GM18861 (cell line): ENCODE data around the gene NAB1.
A peak's percentile ranks its signal among the peaks of the same experiment; 100 is the strongest.

ENCODE experiments used
- ATAC-seq: cut with Tn5 transposase; IDR thresholded peaks from one replicate; pipeline ENCODE4 v1.9.1; 2021; ENCODE audit not compliant: unreplicated experiment

NAB1 gene

GRCh38 chr2:190711069-190711468 is 62.2 kb downstream of the NAB1 start:
- ATAC-seq: no peak

DNA sequence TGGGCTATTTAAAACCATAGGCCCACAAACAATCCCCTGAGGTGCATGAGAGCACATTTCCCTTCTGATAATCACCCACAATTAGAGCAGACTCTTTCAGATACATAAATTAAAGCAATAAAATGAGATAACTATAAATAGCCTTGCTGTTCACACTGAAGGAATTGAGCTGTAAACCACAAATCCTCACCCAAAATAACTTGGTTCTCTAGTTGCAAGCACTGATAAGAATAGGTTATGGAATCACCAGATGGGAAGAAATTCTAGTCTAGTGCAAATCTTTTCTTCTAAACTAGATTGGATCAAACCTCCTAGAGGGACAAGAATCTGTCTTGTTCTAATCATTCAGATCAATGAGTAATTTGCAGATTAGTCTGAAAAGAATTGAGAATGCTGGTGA is 64.6 kb downstream of the NAB1 start:
- no peak for ATAC-seq

DNA sequence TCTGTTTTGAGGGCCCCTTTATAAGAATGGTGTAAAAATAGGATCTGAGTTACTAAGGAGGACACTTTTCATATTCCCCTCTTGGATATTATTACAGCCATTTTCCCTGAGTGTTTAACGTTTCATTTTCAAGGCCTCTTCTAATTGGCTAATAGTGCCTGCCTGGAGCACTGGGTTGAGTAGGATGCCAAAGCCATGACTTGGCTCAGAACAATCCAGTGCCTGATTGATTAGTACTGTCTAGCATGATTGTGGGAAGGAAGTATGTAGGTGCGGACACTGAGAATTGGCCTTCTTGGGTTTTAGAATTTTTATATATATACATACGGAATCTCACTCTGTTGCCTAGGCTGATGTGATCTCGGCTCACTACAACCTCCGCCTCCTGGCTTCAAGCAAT is 66.1 kb downstream of the NAB1 start:
- no peak for ATAC-seq

DNA sequence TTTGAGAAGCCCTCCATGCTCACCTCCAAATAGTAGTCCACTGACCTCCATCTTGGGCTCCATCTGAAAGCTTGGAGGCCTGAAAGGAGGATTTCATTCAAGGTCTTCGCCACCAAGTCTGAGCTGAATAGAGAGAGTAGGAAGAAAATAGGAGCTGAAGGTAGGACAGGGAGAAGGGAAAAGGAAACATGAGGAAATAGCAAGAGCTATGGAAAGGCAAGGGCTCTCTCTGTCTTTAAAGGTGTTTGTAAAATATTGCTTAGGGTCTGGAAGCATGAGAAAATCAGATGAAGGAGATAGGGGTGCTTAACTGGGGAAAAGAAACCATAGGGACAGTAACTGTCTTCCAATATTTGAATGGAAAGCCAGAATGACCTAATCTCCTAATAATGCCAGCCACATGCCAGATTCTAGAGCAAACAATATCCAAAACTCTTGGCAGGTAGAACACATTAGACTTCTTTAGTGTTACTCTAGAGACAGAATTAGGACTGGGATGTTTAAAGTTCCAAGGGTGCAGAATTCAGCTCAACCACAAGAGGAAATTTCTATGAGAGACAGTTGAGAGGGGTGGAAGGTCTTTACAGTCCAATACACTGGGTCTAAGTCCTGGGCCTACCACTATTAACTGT is 67.4 kb downstream of the NAB1 start:
- ATAC-seq: no peak

DNA sequence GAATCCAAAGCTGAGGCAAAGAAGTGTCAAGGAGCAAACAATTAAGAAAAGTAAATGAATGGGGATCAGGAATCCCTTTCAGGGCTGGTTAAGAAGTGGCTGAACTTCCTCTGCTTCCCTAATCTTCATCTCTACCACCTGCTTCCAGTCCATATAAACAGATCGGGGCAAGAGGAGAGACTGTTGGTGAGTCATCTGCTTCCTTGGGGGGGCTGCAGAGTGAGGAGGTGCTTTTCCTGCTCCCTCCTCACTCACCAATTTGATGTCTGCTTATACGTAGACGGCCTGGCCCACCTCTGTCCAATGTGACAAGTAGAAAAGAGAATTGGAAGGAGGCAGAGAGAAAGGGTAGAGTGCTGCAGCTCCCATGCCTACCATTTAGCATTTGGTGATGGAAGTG is 68.4 kb downstream of the NAB1 start:
- ATAC-seq: no peak

- ATAC-seq: no peak
Observed at GRCh38 chr2:190717764-190718651, 69.1 kb downstream of the NAB1 start.

DNA sequence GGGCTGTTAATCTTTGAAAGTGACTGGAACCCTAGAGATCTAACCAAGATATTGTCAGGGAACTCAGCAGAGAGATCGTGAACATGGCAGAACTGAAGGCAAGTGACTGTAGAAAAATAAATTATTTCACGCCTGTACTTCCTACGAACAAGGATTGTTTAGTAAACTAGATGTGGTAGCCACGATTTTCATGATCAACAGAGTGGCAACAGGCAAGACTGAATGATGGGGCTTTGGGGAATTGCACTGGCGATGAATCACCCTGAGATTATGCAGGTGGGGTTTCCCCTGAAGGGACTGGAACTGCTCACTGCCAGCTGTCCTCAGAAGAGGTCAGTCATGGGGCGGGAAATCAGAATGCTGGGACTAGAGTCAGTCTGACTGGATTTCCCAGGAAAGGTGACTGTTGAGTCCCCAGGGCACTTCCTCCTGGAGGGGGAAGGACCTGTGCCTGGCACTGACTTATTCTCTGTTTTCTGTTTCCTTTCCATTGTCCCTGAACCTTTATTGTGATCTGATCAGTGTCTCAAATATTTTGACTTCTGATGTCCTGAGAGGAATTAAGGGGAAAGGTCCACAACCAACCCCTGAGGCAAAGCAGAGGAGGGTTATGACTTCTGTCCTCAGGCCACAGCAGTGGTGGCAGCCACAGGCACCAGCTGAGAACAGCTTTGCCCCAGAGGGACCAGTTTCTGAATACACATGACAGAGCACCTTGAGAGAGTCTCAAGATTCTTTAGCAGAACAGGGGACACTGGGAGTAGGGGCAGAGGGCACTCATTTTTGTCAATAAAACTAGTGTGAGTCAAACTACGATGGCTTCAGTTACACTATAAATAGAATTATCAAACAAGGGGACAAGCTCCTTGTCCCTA is 70.0 kb downstream of the NAB1 start:
- ATAC-seq: peak; percentile 54

DNA sequence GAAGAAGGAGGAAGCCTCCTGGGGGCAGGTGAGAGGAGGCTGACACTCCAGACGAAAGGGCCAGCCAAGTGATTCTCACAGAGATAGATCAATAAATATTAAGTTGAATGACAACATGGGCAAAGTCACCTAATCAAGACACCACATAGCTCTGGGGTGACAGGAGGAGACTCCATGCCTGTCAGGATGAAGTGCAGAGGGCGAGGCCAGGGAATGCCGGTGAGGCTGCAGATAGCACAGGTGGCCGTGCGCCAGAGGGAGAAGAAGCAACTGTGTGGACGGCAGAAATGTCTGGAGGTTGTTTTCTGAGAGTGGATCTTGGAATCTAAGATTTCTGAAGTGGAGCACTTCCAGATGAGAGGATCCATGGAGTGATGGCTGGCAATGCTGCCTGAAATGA is 71.4 kb downstream of the NAB1 start:
- no peak for ATAC-seq

DNA sequence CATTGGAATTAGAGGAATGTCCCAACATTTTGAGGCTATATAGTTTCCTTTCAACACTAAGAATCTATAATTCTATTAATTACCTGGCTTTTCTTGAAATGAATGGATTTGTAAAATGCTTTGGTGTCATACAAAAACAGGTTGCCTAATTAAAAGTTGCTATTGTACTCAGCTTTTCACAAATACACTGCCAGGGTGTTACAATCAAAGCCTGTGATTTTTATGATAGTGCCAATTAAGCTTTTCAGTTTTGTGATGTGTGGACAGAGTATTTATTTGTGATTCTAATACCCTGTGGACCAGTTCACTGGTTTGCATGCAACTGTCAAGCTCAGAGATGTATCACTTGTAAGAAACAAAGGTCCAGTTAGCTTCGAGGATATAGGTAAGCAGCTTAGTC is 71.8 kb downstream of the NAB1 start:
- no peak for ATAC-seq

- peak; percentile 64 for ATAC-seq
Observed at GRCh38 chr2:190722061-190722759, 73.3 kb downstream of the NAB1 start.

GRCh38 chr2:190722835-190723234 is 74.0 kb downstream of the NAB1 start:
- no peak for ATAC-seq

DNA sequence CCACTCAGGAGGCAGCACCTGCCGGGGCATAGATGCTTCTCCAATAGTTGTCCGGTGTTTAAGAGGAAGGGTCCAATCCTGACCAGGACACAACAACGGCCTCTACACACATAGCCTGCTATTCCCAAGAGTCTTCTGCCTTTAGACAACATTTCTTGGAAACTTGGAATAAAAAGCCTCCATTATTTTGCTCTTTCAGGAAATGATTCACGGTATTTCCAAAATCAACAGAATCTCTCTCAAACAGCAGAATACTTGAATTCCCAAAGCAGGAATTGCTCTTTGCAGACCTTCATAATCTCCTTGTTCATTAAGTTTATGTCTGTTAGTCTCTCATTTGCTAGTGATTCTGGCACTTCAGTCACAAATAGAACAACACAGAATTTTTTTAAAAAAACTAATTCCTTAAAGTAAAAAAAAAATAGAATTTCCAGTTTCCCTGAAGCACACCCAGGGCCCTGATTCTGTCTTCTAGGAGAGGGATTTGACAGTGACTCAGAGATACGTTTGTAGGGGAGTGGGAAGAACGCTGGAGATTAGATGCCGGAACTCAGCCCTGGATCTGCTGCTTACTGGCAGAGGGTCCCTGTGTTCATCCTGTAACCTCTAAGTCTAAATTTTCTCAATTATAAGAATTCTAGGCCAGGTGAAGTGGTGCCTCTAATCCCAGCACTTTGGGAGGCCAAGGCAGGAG is 74.7 kb downstream of the NAB1 start:
- no peak for ATAC-seq

DNA sequence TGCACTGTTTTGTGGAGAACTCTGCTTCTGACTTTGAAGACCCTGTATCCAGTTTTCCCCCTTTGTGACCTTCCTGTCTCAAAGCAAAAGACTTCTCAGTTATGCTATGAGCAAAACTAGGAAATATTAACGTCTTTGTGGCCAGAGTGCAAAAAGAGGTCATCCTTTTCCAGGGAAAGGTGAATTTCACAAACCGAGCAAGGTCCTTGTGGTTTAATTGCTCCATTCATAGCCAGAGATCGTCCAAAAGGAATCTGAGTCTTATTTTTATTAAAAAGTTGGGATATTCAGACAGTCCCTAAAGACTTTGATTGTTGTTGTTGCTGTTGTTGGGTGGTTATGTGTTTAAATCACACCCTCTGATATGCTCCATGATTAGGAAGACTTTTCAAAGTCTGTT is 77.4 kb downstream of the NAB1 start:
- no peak for ATAC-seq

DNA sequence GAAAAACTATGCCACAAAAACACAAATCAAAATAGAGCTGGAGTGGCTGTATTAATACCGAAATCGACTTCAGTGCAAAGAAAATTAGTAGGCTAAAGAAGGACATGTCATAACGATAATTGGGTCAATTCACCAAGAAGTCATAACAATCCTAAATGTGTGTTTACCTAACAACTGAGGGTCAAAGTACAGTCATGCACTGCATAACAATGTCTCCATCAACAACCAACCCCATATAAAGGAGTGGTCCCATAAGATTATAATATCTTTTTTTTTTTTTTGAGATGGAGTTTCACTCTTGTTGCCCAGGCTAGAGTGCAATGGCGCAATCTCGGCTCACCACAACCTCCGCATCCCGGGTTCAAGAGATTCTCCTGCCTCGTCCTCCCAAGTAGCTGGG is 87.5 kb downstream of the NAB1 start:
- ATAC-seq: no peak

- no peak for ATAC-seq
Observed at GRCh38 chr2:190740449-190740848, 91.6 kb downstream of the NAB1 start.
